Putamen (tissue), 1 donor: Measurements from ENCODE around the gene LCN6.
"Not testable (repeated sequence)": the region's sequence is repeated elsewhere in the genome, so short reads cannot be mapped to it uniquely, and the experiment has no call there.

Experiments used
- DNase-seq: peaks from one replicate; pipeline ENCODE4 v3.0.0-alpha.2; 2016; ENCODE audit warnings: low spot score

LCN6 gene

GRCh38 chr9:136784249-136784996, 36.1 kb upstream of the LCN6 start:
- DNase-seq: no peak

GRCh38 chr9:136782452-136782851, 34.1 kb upstream of the LCN6 start:
- no peak for DNase-seq

- no peak for DNase-seq
Observed at GRCh38 chr9:136779808-136780207, 31.5 kb upstream of the LCN6 start.

GRCh38 chr9:136777359-136777758, 29.0 kb upstream of the LCN6 start:
- DNase-seq: no peak

GRCh38 chr9:136776947-136777346, 28.6 kb upstream of the LCN6 start:
- DNase-seq: no peak

GRCh38 chr9:136775191-136775590, 26.9 kb upstream of the LCN6 start:
- DNase-seq: no peak

- DNase-seq: no peak
Observed at GRCh38 chr9:136774416-136775045, 26.2 kb upstream of the LCN6 start.

GRCh38 chr9:136773386-136774044, 25.2 kb upstream of the LCN6 start:
- no peak for DNase-seq

GRCh38 chr9:136771907-136772415, 23.6 kb upstream of the LCN6 start:
- DNase-seq: no peak

- no peak for DNase-seq
Observed at GRCh38 chr9:136769710-136770191, 21.4 kb upstream of the LCN6 start.

- DNase-seq: not testable (repeated sequence)
Observed at GRCh38 chr9:136766410-136767120, 18.2 kb upstream of the LCN6 start.

- DNase-seq: not testable (repeated sequence)
Observed at GRCh38 chr9:136765745-136766409, 17.6 kb upstream of the LCN6 start.

GRCh38 chr9:136765041-136765440, 16.7 kb upstream of the LCN6 start:
- DNase-seq: no peak

GRCh38 chr9:136764301-136764891, 16.1 kb upstream of the LCN6 start, which contains the start of gene LCN15:
Gene LCN15, minus strand, starts transcription at chr9:136764518. Its CDS starts 30 bp downstream, at chr9:136764488.
- DNase-seq: no peak

- DNase-seq: no peak
Observed at GRCh38 chr9:136763649-136764035, 15.3 kb upstream of the LCN6 start.

GRCh38 chr9:136762915-136763648, 14.8 kb upstream of the LCN6 start:
- no peak for DNase-seq

- no peak for DNase-seq
Observed at GRCh38 chr9:136762221-136762691, 13.9 kb upstream of the LCN6 start.

GRCh38 chr9:136761545-136761981, 13.2 kb upstream of the LCN6 start:
- DNase-seq: no peak

GRCh38 chr9:136760834-136761544, 12.7 kb upstream of the LCN6 start:
- DNase-seq: peak; percentile 33
